Small intestine (tissue), 7 donors: ENCODE measurements around the gene MAP4K4. TPM values are rescaled to one million over a fixed set of nuclear protein-coding genes. Genes with fewer than 3 reads are reported as not detected.

ENCODE experiments used
- DNase-seq, 2 donors: peaks; one replicate each; pipeline versions ENCODE4 v3.0.0 to v3.0.0-alpha.2; 2013
- FAIRE-seq: peaks from 2 replicates; lab custom pipeline; 2012; peaks lifted over from hg19 to GRCh38; lab: Jason Lieb, UNC
- H3K27ac ChIP-seq, 3 donors: one replicate each; pipeline ENCODE4 v1.5.1; 2013; ENCODE audit warnings: low read length in 2 of 3, mild to moderate bottlenecking in 2 of 3, control low read depth in 1 of 3, inconsistent platforms in 1 of 3, low read depth in 1 of 3, moderate library complexity in 1 of 3
- H3K27me3 ChIP-seq, 3 donors: one replicate each; pipeline ENCODE4 v1.6.1; 2013; ENCODE audit warnings: low read length in 3 of 3, inconsistent platforms in 1 of 3; ENCODE audit not compliant: control insufficient read depth in 3 of 3, insufficient read depth in 3 of 3
- H3K36me3 ChIP-seq, 3 donors: one replicate each; pipeline ENCODE4 v1.6.1; 2013; ENCODE audit warnings: low read length in 3 of 3, inconsistent platforms in 1 of 3, low read depth in 1 of 3, mild to moderate bottlenecking in 1 of 3, moderate library complexity in 1 of 3; ENCODE audit not compliant: control insufficient read depth in 3 of 3, insufficient read depth in 2 of 3
- H3K4me1 ChIP-seq, 3 donors: one replicate each; pipeline ENCODE4 v1.6.1; 2013; ENCODE audit warnings: low read length in 2 of 3, inconsistent platforms in 1 of 3, low read depth in 1 of 3, mild to moderate bottlenecking in 1 of 3, moderate library complexity in 1 of 3; ENCODE audit not compliant: control insufficient read depth in 3 of 3, insufficient read depth in 2 of 3
- H3K4me3 ChIP-seq, 3 donors: one replicate each; pipeline ENCODE4 v1.5.1; 2013; ENCODE audit warnings: low read length in 3 of 3, control low read depth in 1 of 3, inconsistent platforms in 1 of 3, low read depth in 1 of 3, mild to moderate bottlenecking in 1 of 3, moderate library complexity in 1 of 3
- H3K9me3 ChIP-seq, 2 donors: one replicate each; pipeline ENCODE4 v1.6.1; 2013; ENCODE audit warnings: low read depth in 1 of 2, low read length in 1 of 2; ENCODE audit not compliant: control insufficient read depth in 2 of 2, insufficient read depth in 1 of 2
- WGBS, 3 donors: extraction: QIAGEN DNeasy Blood & Tissue Kit; methylation state at CpG; one replicate each; pipeline ENCODE4 v1.1.7; 2013; 5-methylcytosine and 5-hydroxymethylcytosine counted together
- polyA plus RNA-seq, 4 donors: library from polyadenylated mRNA; stranded (reverse) in 3 of 4; unstranded in 1 of 4; fragments of 200-250 nt in 3 of 4; fragments of 120-200 nt in 1 of 4; gene quantifications; one replicate each; pipeline versions ENCODE4 v1.2.1 to v1.2.3, GENCODE V29; 2013
- donor health status: healthy with polysubstance abuse.
- donor health status: control.
- donor health status: control.
- donor health status: Bipolar disorder and iron deficiency.
- donor health status: healthy.

MAP4K4 gene
- polyA plus RNA-seq, 4 donors, result 8.5 to 26.5 (median 13.8) TPM

- WGBS, 3 donors, result 1% methylated on average over 30 to 57 of the region's 57 CpGs
- Histone ChIP-seq H3K4me1 (peaks cover 0 to 14% (median 12%) of the 10 kb centered on the region in 3 donors), H3K27me3 (no peaks in the 10 kb centered on the region), H3K27ac (peak overlapping the region; percentile 43 to 88 (median 63)), H3K9me3 (peaks cover 0 to 4% of the 10 kb centered on the region in 2 donors), H3K4me3 (peak overlapping the region; percentile 60 to 87 (median 83)), H3K36me3 (no peaks in the 10 kb centered on the region)
- FAIRE-seq (no peak), DNase-seq (peak; percentile 22 to 69)
These were observed 722 bp downstream of the MAP4K4 start for GRCh38 chr2:101698014-101698843.

GRCh38 chr2:101698844-101699754 lies 1.6 kb downstream of the MAP4K4 start:
- Histone ChIP-seq H3K27ac (peak overlapping the region in 2 of 3 donors; percentile 18 to 88), H3K4me3 (peak overlapping the region in 2 of 3 donors; percentile 6 to 60), H3K9me3 (peaks cover 0 to under 1% of the 10 kb centered on the region in 2 donors), H3K36me3 (no peaks in the 10 kb centered on the region), H3K27me3 (no peaks in the 10 kb centered on the region), H3K4me1 (peaks cover 0 to 14% (median 12%) of the 10 kb centered on the region in 3 donors)
- WGBS, 3 donors, result 29 to 38% (median 37%) methylated on average over 16 of the region's 16 CpGs
- no peak for FAIRE-seq
- DNase-seq, result peak; percentile 14 to 25

- Histone ChIP-seq H3K27me3 (no peaks in the 10 kb centered on the region), H3K27ac (peak overlapping the region in 1 of 3 donors; percentile 46), H3K9me3 (no peaks in the 10 kb centered on the region), H3K4me3 (peak overlapping the region in 1 of 3 donors; percentile 60), H3K36me3 (no peaks in the 10 kb centered on the region), H3K4me1 (peaks cover 0 to 14% (median 12%) of the 10 kb centered on the region in 3 donors)
- no peak for DNase-seq
- WGBS, 3 donors, result 51 to 78% (median 74%) methylated on average over 13 of the region's 13 CpGs
- no peak for FAIRE-seq
These were observed 2.4 kb downstream of the MAP4K4 start for GRCh38 chr2:101699755-101700461.

GRCh38 chr2:101704046-101704466 lies 6.5 kb downstream of the MAP4K4 start:
- peaks cover 0 to 10% (median 3%) of the 10 kb centered on the region in 3 donors for H3K4me1 ChIP-seq
- FAIRE-seq (no peak), DNase-seq (no peak)
- H3K9me3 ChIP-seq, result no peaks in the 10 kb centered on the region
- no peak overlapping the region for H3K27ac ChIP-seq
- no peaks in the 10 kb centered on the region for H3K27me3 ChIP-seq
- 69 to 81% (median 72%) methylated on average over 1 of the region's 1 CpG for WGBS, 3 donors
- H3K36me3 ChIP-seq, result no peaks in the 10 kb centered on the region
- H3K4me3 ChIP-seq, result no peak overlapping the region

GRCh38 chr2:101704816-101705578 lies 7.5 kb downstream of the MAP4K4 start:
- DNase-seq (no peak), FAIRE-seq (no peak)
- Histone ChIP-seq H3K27ac (no peak overlapping the region), H3K9me3 (no peaks in the 10 kb centered on the region), H3K36me3 (no peaks in the 10 kb centered on the region), H3K4me1 (peaks cover 0 to 7% (median 0%) of the 10 kb centered on the region in 3 donors), H3K4me3 (no peak overlapping the region), H3K27me3 (no peaks in the 10 kb centered on the region)
- 67 to 74% (median 68%) methylated on average over 3 of the region's 3 CpGs for WGBS, 3 donors

- no peaks in the 10 kb centered on the region for H3K27me3 ChIP-seq
- 51 to 61% (median 57%) methylated on average over 4 of the region's 4 CpGs for WGBS, 3 donors
- peaks cover 0 to 14% (median 6%) of the 10 kb centered on the region in 3 donors for H3K4me1 ChIP-seq
- H3K27ac ChIP-seq, result no peak overlapping the region
- DNase-seq, result no peak
- H3K36me3 ChIP-seq, result no peaks in the 10 kb centered on the region
- H3K4me3 ChIP-seq, result no peak overlapping the region
- no peak for FAIRE-seq
- H3K9me3 ChIP-seq, result no peaks in the 10 kb centered on the region
These were observed 8.8 kb downstream of the MAP4K4 start for GRCh38 chr2:101706121-101706818.

- 36 to 59% (median 53%) methylated on average over 1 of the region's 1 CpG for WGBS, 3 donors
- H3K9me3 ChIP-seq, result no peaks in the 10 kb centered on the region
- no peak for DNase-seq
- no peaks in the 10 kb centered on the region for H3K27me3 ChIP-seq
- no peaks in the 10 kb centered on the region for H3K36me3 ChIP-seq
- H3K4me1 ChIP-seq, result peaks cover 0 to 14% (median 6%) of the 10 kb centered on the region in 3 donors
- FAIRE-seq, result no peak
- H3K4me3 ChIP-seq, result no peak overlapping the region
- no peak overlapping the region for H3K27ac ChIP-seq
These were observed 9.3 kb downstream of the MAP4K4 start for GRCh38 chr2:101706819-101707177.
